NOMO-1 (cell line): ENCODE data around the gene SFRP2.

ENCODE experiments used
- DNase-seq, 2 experiments: peaks; one replicate each; lab custom pipeline; 2025; ENCODE audit not compliant: unreplicated experiment in 2 of 2; lab: John Stamatoyannopoulos, UW

The SFRP2 gene

GRCh38 chr4:153788413-153789276, at the start of gene SFRP2:
TSS of gene SFRP2 (minus strand) at chr4:153789083. CDS start at chr4:153788835, 248 bp downstream.
- peak; percentile 27 to 49 for DNase-seq

- DNase-seq, result no peak
Observed at GRCh38 chr4:153838564-153838963, 49.7 kb upstream of the SFRP2 start.

- no peak for DNase-seq
Observed at GRCh38 chr4:153834901-153835300, 46.0 kb upstream of the SFRP2 start.

GRCh38 chr4:153832720-153833287, 43.9 kb upstream of the SFRP2 start:
- DNase-seq, result no peak

DNA sequence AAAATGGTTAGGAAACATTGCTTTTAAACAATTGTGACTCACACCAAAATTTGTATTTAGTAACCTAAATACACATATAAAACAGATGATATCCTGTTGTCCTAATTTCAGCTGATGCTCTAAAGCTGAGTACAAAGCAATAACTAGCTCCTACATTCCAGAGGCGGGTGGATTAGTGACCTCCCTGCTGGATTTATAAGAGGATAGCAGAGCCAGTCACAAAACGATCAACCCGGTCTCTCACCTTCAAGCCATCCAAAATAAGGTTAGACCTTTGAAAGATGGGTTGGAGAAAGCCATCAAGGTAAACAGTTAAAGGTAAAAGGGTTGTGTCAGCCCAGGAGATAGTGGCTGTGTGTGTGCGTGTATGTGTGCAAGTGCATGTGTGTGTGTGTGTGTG, 43.2 kb upstream of the SFRP2 start:
- no peak for DNase-seq

GRCh38 chr4:153831245-153831644, 42.4 kb upstream of the SFRP2 start:
- DNase-seq, result no peak

- DNase-seq, result no peak
Observed at GRCh38 chr4:153825691-153826090, 36.8 kb upstream of the SFRP2 start.

- no peak for DNase-seq
Observed at GRCh38 chr4:153825126-153825525, 36.2 kb upstream of the SFRP2 start.

DNA sequence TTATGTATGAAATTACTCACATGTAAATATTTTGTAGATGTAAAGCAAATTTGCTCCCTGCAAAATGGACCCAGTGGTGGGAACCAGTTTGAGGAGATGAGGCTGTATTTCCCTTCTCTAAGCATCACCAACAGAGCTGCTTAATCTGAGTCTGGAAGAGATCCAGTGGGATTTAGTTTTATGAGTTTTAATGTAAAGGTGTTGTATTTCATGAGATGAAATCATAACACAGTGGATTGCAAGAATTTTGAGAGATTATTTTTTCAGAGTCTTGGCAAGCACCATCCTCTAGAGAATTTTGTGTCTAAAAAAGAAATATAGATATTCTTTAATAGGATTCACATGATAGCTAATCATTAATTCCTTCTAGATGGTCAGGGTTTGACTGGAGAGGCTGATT, 35.6 kb upstream of the SFRP2 start:
- DNase-seq, result no peak

DNA sequence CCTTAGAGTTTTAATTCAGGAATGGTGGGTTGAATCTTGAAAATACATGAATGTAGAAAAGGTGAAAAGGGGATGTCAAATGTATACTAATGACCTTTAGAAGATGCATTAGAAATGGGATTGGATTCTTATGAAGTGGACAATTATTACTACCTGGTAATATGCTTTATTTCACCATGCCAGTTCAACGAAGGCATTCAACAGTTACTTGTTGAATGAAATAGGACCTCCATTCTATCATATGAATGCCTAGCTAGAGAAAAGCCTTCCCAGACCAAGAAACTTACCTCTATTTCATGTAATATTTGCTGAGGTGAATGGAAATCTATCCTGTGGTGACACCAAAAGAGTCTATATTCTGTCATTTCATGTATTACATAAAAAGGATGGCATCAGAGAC, 34.6 kb upstream of the SFRP2 start:
- no peak for DNase-seq

GRCh38 chr4:153822316-153822715, 33.4 kb upstream of the SFRP2 start:
- no peak for DNase-seq

DNA sequence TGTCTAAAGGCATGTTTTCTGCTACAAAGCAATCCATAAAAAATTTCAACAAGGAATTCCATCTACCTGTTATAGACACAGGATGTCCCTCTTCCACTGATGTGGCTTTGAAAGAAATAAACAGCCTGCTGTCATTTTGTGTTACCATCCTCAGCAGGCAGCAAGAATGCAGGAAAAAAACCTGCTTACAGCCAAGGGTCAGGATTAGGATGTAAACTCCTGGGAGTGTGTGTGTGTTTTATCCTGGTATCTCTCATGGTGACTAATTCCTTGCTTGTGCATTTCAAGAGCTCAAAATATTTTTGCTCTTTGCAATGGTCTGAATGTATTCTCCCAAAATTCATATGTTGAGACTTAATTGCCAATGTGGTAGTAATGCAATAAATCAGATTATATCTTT, 28.6 kb upstream of the SFRP2 start:
- DNase-seq, result no peak

DNA sequence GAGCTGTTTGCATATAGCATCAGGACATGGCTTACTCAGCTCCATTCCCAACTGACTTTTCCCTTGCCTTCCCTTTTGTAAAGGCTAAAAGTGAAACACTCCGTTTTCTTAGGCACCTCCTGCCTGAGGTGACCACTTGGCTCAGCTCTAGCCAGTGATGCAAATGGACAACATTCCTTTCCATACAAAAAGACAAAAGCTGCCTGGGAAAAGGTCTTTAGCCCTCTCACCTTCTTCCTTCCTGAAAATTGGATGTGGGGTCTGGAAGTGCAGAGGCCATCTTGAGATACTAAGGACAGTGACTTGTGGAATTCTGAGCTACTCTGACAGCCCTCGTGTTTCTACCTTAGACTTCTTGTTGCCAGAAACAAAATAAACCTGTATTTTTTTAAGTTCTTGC, 27.7 kb upstream of the SFRP2 start:
- no peak for DNase-seq

GRCh38 chr4:153814789-153815188, 25.9 kb upstream of the SFRP2 start:
- DNase-seq, result no peak

- DNase-seq, result peak; percentile 60 to 83
Observed at GRCh38 chr4:153809916-153810810, 21.3 kb upstream of the SFRP2 start.

DNA sequence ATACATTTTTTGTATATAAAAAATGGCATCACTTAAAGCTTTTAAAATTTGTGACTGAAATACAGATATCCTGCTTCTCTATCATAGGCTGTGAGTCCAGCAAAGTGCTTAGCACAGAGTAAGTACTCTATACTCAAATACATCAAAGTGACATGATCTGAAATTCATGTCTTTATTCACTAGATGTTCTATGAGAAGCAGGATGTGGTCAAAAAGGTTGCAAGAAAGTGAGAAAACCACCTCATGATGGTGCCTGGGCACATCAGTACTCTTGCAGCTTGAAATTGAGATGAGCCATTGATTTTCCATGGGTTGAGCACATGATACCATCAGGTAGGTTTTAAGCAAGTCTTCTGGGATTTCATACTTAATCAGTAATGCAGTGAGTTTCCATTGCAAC, 20.4 kb upstream of the SFRP2 start:
- DNase-seq, result no peak

GRCh38 chr4:153808175-153808574, 19.3 kb upstream of the SFRP2 start:
- no peak for DNase-seq

DNA sequence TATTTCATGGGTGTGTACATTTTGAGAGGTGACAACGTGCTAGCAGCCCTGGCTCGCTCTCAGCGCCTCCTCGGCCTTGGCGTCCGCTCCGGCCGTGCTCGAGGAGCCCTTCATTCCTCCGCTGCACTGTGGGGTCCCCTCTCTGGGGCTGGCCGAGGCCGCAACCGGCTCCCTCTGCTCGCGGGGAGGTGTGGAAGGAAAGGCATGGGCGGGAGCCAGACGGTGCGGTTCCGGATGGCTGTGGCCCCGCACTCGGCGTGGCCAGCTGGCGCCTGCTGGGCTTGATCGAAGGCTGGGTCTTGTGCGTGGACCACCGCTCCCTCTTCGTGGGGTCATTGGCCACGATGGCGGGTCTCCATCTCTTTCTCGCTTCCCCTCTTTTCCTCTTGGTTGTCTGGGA, 17.2 kb upstream of the SFRP2 start:
- DNase-seq, result no peak

GRCh38 chr4:153804722-153805121, 15.8 kb upstream of the SFRP2 start:
- DNase-seq, result no peak

- DNase-seq, result no peak
Observed at GRCh38 chr4:153799694-153800074, 10.8 kb upstream of the SFRP2 start.

- DNase-seq, result no peak
Observed at GRCh38 chr4:153798901-153799693, 10.2 kb upstream of the SFRP2 start.
